ENCODE results near the gene IGSF9B. TPM values are rescaled to one million over a fixed set of nuclear protein-coding genes. Genes with fewer than 3 reads are reported as not detected.

IGSF9B gene
- total and polyA plus RNA-seq, 10 of the 15 experiments (the other 5 are each of a cell fraction or from before 2014, with no cell fraction given), result 0.03 to 3.7 (median 0.20) TPM; not detected in 2

DNA sequence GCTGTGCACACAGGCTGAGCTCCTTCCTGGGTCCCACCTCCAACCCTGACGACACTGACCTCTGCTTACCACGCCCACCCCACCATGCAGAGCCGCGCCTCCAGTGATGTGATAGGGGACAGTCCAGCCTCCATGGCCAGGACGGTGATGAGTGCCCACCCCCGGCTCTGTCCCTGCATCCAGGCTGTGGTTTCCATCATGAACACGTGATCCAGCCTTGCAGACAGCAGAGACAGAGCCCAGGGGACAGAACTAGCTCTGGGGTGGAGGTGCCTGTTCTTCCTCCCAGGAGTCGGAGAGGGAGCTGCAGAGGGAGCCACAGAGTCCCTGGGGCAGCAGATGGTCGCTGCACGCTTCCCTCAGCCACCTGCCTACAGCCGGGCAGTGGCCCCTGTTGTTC, 42.6 kb upstream of the IGSF9B start:
- DNase-seq (ENCODE audit: low read depth, low spot score) (no peak), ATAC-seq (no peak), FAIRE-seq (no peak)
- H3K9ac ChIP-seq (ENCODE audit: control insufficient read depth, insufficient read depth, low read length), result no peak overlapping the region
- H3K4me2 ChIP-seq (ENCODE audit: control insufficient read depth, insufficient read depth), result no peak overlapping the region
- H2AFZ ChIP-seq (ENCODE audit: control insufficient read depth, low read depth, low read length), result no peak overlapping the region
- H3K4me3 ChIP-seq, result no peak overlapping the region
- no peaks in the 10 kb centered on the region for H3K36me3 ChIP-seq (ENCODE audit: control insufficient read depth in 2 of 2, insufficient read depth in 2 of 2, low read length in 1 of 2)
- in situ Hi-C loops (cut with MboI), result no loop called here
- RAD21 ChIA-PET (ENCODE audit: unreplicated experiment), result no interaction called here
- no peaks in the 10 kb centered on the region for H3K79me2 ChIP-seq (ENCODE audit: control insufficient read depth, insufficient read depth, low read length)
- no peaks in the 10 kb centered on the region for H3K9me3 ChIP-seq (replicated peaks; ENCODE audit: control insufficient read depth, insufficient read depth, low read length)
- H3K27ac ChIP-seq (ENCODE audit: control insufficient read depth, insufficient read depth), result no peak overlapping the region
- intact Hi-C loops (cut with micrococcal nuclease; ENCODE audit: unreplicated experiment), result no loop called here
- no peaks in the 10 kb centered on the region for H3K27me3 ChIP-seq (replicated peaks in 1 of 2; ENCODE audit: control insufficient read depth in 2 of 2, insufficient read depth in 2 of 2, low read length in 1 of 2)
- WGBS (ENCODE audit: insufficient coverage, insufficient replicate concordance, low lambda C conversion rate, missing lambda C conversion rate), result 28% methylated on average over 11 of the region's 11 CpGs
- no TSS peak for BruUV-seq (replicated peaks)
- no peaks in the 10 kb centered on the region for H4K20me1 ChIP-seq (ENCODE audit: control insufficient read depth, insufficient read depth)
- TF ChIP-seq NR2C2 (IDR thresholded peaks at IDR 0.05; ENCODE audit: borderline replicate concordance, control insufficient read depth, insufficient read length, low read depth) (no peak), CEBPZ (IDR thresholded peaks at IDR 0.05; ENCODE audit: low read depth, low read length) (no peak), RB1 (IDR thresholded peaks at IDR 0.05; ENCODE audit: borderline replicate concordance) (no peak), BCL11A (IDR thresholded peaks at IDR 0.05; ENCODE audit: low read depth, low read length) (no peak)
- TF ChIP-seq, protein P1, sequence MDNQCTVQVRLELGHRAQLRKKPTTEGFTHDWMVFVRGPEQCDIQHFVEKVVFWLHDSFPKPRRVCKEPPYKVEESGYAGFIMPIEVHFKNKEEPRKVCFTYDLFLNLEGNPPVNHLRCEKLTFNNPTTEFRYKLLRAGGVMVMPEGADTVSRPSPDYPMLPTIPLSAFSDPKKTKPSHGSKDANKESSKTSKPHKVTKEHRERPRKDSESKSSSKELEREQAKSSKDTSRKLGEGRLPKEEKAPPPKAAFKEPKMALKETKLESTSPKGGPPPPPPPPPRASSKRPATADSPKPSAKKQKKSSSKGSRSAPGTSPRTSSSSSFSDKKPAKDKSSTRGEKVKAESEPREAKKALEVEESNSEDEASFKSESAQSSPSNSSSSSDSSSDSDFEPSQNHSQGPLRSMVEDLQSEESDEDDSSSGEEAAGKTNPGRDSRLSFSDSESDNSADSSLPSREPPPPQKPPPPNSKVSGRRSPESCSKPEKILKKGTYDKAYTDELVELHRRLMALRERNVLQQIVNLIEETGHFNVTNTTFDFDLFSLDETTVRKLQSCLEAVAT (IDR thresholded peaks at IDR 0.05), result no peak
- SMC1A ChIA-PET (ENCODE audit: uncharacterized antibody, unreplicated experiment), result interaction anchor here (1.4 kb wide), 1 partner anchor 9 kb away, joined by 4 read pairs; no protein-coding TSS in a partner anchor
- POLR2A ChIA-PET, result no interaction called here
- H3K4me1 ChIP-seq (ENCODE audit: control insufficient read depth, insufficient read depth, low read length), result no peaks in the 10 kb centered on the region
- CTCF ChIA-PET, result no interaction called here
